Activated T-cell treated with anti-CD3 and anti-CD28 coated beads, Interleukin-2, amount 50 U/mL, for 24 hours (primary cell): ENCODE results near the gene ESR1.

ENCODE experiments used
- DNase-seq: peaks from one replicate; pipeline ENCODE4 v3.0.0-alpha.2; 2020
- H3K27ac Mint-ChIP-seq: 2 replicates; pipeline ENCODE4 v1.8.0; 2020; ENCODE audit warnings: mild to moderate bottlenecking, mixed read lengths
- H3K27me3 Mint-ChIP-seq: 2 replicates; pipeline ENCODE4 v1.8.0; 2020; ENCODE audit warnings: mixed read lengths
- H3K36me3 Mint-ChIP-seq: 2 replicates; pipeline ENCODE4 v1.8.0; 2020; ENCODE audit warnings: low read depth, mixed read lengths
- H3K4me1 Mint-ChIP-seq: 2 replicates; pipeline ENCODE4 v1.8.0; 2020; ENCODE audit warnings: low read depth, mixed read lengths
- H3K4me3 Mint-ChIP-seq: 2 replicates; pipeline ENCODE4 v1.8.0; 2020; ENCODE audit warnings: mild to moderate bottlenecking, moderate library complexity, mixed read lengths
- H3K9me3 Mint-ChIP-seq: 2 replicates; pipeline ENCODE4 v1.8.0; 2020; ENCODE audit warnings: mixed read lengths

Gene ESR1

GRCh38 chr6:152166497-152166896 is 359.0 kb downstream of the ESR1 start:
- Mint-ChIP-seq H3K4me1 (peaks cover 45% of the 10 kb centered on the region), H3K36me3 (peaks cover 66% of the 10 kb centered on the region), H3K27me3 (no peaks in the 10 kb centered on the region), H3K4me3 (no peak overlapping the region), H3K9me3 (peaks cover 5% of the 10 kb centered on the region), H3K27ac (no peak overlapping the region)
- DNase-seq, result no peak

- H3K27ac Mint-ChIP-seq, result no peak overlapping the region
- DNase-seq, result no peak
- no peaks in the 10 kb centered on the region for H3K27me3 Mint-ChIP-seq
- H3K4me1 Mint-ChIP-seq, result peaks cover 45% of the 10 kb centered on the region
- H3K9me3 Mint-ChIP-seq, result peaks cover 5% of the 10 kb centered on the region
- peaks cover 70% of the 10 kb centered on the region for H3K36me3 Mint-ChIP-seq
- H3K4me3 Mint-ChIP-seq, result no peak overlapping the region
Observed at GRCh38 chr6:152166897-152167296, 359.4 kb downstream of the ESR1 start.

- Mint-ChIP-seq H3K27me3 (no peaks in the 10 kb centered on the region), H3K27ac (no peak overlapping the region), H3K4me3 (no peak overlapping the region), H3K9me3 (peaks cover 5% of the 10 kb centered on the region), H3K36me3 (peaks cover 72% of the 10 kb centered on the region), H3K4me1 (peaks cover 47% of the 10 kb centered on the region)
- no peak for DNase-seq
Observed at GRCh38 chr6:152167641-152168603, 360.4 kb downstream of the ESR1 start.

DNA sequence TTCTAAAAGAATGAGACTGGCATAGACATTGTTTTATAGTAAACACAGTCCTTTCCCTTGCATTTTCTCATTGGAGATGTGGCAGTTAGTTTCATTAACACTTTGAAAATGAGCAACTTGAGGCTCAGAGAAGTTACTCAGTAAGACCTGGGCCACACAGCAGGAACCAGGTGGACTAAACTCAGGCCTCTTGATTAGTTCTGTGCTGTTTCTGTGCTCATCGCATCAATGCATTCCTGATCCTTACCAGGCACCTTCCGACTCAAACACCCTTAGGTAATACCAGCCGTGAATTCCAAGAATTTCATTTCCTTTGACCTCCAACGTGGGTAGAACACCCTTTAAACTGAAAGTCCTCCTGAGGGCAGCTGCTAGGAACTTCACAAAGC is 362.8 kb downstream of the ESR1 start:
- H3K4me1 Mint-ChIP-seq, result peaks cover 58% of the 10 kb centered on the region
- peak overlapping the region; percentile 56 for H3K4me3 Mint-ChIP-seq
- H3K9me3 Mint-ChIP-seq, result peaks cover 5% of the 10 kb centered on the region
- no peak for DNase-seq
- no peaks in the 10 kb centered on the region for H3K27me3 Mint-ChIP-seq
- peaks cover 71% of the 10 kb centered on the region for H3K36me3 Mint-ChIP-seq
- H3K27ac Mint-ChIP-seq, result peak overlapping the region; percentile 94

DNA sequence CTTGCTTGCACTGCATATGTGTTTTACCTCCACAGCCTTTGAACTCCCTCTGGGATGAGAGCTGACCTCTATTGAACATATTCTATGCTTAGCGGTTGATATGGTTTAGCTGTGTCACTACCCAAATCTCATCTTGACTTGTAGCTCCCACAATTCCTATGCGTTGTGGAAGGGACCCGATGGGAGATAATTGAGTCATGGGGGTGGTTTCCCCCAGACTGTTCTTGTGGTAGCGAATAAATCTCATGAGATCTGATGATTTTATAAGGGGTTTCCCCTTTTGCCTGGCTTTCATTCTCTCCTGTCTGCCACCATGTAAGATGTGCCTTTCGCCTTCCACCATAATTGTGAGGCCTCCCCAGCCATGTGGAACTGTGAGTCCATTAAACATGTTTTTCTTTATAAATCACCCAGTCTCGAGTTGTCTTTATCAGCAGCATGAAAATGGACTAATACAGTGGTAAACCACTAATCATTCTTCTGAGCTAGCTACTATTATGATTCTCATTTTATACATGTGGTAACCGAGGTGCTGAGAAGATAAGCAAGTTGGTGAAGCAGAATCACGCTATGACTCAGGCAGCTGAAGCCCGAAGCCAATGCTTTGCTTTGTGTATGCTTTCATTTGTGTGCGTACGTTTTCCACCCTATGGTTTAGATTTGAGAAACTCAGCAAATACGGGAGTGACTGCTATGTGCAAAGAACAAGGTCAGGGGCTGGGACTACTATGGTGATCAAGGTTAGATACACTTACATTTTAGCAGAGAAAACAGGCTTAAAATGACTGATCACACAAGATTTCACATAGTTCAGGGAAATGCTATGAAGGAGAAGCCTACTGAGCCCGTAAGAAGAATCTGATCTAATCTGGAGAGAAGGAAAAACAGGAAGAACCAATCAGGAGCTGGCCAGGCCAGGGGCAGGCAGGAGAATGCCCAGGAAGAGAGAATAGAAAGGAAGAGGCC is 363.5 kb downstream of the ESR1 start:
- DNase-seq, result peak; percentile 62
- H3K4me1 Mint-ChIP-seq, result peaks cover 59% of the 10 kb centered on the region
- H3K27me3 Mint-ChIP-seq, result no peaks in the 10 kb centered on the region
- peaks cover 73% of the 10 kb centered on the region for H3K36me3 Mint-ChIP-seq
- H3K27ac Mint-ChIP-seq, result peak overlapping the region; percentile 94
- H3K4me3 Mint-ChIP-seq, result peak overlapping the region; percentile 56
- H3K9me3 Mint-ChIP-seq, result peaks cover 5% of the 10 kb centered on the region

DNA sequence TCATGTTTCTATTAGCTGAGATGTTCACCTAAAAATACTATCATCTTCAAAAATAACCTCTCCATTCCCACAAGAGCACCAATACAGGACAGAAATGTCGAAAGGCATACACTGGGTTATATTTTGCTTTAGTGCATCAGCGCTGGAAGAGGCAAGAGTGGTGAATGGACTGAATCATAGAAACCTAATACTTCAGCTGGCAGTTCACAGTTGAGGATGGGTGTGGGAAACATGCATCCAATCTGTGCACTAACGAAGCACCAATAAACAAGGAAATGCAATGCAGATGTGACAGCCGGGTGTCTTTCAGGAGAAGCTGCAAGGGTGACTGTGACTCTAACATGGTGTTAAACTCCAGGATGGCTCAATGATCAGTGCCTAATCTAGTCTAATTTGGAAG is 365.8 kb downstream of the ESR1 start:
- Mint-ChIP-seq H3K4me3 (no peak overlapping the region), H3K4me1 (peaks cover 53% of the 10 kb centered on the region)

DNA sequence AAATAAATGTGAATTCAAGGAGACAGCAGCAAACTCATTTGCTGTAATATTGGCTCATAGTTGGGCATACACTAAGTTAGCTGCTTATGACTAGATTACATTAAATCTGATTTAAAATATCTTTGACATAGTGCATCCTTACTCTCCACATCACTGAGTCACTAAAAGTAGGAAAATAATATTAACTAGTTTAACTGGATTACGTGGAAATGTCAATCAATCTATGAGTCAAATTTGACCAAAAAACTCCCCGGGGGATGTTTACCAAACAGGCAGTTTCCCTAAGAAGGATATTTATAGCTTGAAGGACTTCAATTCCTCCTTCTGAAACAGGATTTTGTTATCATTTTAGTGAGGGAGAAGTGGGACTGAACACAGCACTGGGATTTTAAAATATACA is 366.5 kb downstream of the ESR1 start:
- Mint-ChIP-seq H3K4me1 (peaks cover 50% of the 10 kb centered on the region), H3K27me3 (no peaks in the 10 kb centered on the region), H3K4me3 (no peak overlapping the region), H3K36me3 (peaks cover 66% of the 10 kb centered on the region), H3K27ac (peak overlapping the region; percentile 70), H3K9me3 (peaks cover 5% of the 10 kb centered on the region)
- no peak for DNase-seq

More for the DNA sequence above, 365.8 kb downstream of the ESR1 start:
- Mint-ChIP-seq H3K27me3 (no peaks in the 10 kb centered on the region), H3K36me3 (peaks cover 67% of the 10 kb centered on the region), H3K27ac (peak overlapping the region; percentile 70), H3K9me3 (peaks cover 5% of the 10 kb centered on the region)
- DNase-seq, result no peak

DNA sequence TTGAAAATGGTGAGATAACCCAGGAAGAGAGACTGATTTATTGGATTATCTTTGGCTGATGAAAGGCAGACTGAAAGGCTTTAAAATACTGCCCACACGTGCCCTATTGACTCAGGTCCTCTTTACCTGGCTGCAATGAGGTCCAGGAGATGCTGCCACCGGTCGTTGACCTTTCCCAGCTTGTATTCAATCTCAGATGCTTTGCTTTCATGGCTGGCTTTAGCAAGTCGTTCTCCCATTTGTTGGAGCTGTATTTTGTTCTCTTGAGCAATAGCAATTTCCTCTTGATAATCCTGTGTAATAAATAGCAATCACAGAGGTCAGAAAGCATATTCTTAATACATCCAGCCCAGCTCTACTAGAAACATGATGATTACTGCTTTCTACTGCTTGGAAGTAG is 368.8 kb downstream of the ESR1 start:
- no peaks in the 10 kb centered on the region for H3K27me3 Mint-ChIP-seq
- no peak overlapping the region for H3K27ac Mint-ChIP-seq
- H3K9me3 Mint-ChIP-seq, result no peaks in the 10 kb centered on the region
- no peak overlapping the region for H3K4me3 Mint-ChIP-seq
- H3K4me1 Mint-ChIP-seq, result peaks cover 48% of the 10 kb centered on the region
- no peak for DNase-seq
- peaks cover 68% of the 10 kb centered on the region for H3K36me3 Mint-ChIP-seq
